HEK293 (cell line): ENCODE measurements around the gene PEX14.

Source experiments
- CTCF ChIA-PET: fragments of 350-600 bp; formaldehyde crosslinking; extraction: SDS; loops from one replicate; lab custom pipeline; 2021; ENCODE audit warnings: antibody characterized with exemption; lab: Yijun Ruan, JAX
- POLR2A ChIA-PET: fragments of 300-600 bp; formaldehyde crosslinking; extraction: SDS; loops from one replicate; lab custom pipeline; 2020; ENCODE audit warnings: antibody characterized with exemption, inconsistent platforms; lab: Yijun Ruan, JAX
- H3K27ac ChIP-seq: fragments of 200-500 bp; sonication (Bioruptor generic); 2 replicates; pipeline ENCODE4 v1.5.1; 2014; ENCODE audit warnings: low read depth, low read length, control low read depth, inconsistent platforms; ENCODE audit errors: extremely low read depth
- H3K36me3 ChIP-seq, 2 experiments: fragments of 200-500 bp in 1 of 2; sonication (Bioruptor generic) in 1 of 2; 1 replicate in 1 of 2; 2 replicates in 1 of 2; pipeline ENCODE4 v1.5.1; 2014 to 2017; ENCODE audit warnings: inconsistent platforms in 2 of 2, low read length in 2 of 2; ENCODE audit not compliant: control insufficient read depth in 2 of 2, insufficient read depth in 1 of 2
- H3K4me1 ChIP-seq: fragments of 200-500 bp; sonication (Bioruptor generic); 2 replicates; pipeline ENCODE4 v1.5.1; 2014; ENCODE audit warnings: mild to moderate bottlenecking, low read length, inconsistent platforms; ENCODE audit not compliant: control insufficient read depth, insufficient read depth
- H3K4me3 ChIP-seq: 2 replicates; pipeline ENCODE4 v1.5.1; 2011; ENCODE audit warnings: low read depth, mild to moderate bottlenecking, control low read depth, low read length, moderate library complexity
- H3K9me3 ChIP-seq: fragments of 200-500 bp; sonication (Bioruptor generic); 2 replicates; pipeline ENCODE4 v1.5.1; 2014; ENCODE audit warnings: low read depth, low read length, inconsistent platforms; ENCODE audit not compliant: control insufficient read depth, insufficient read depth
- KLF10 ChIP-seq: fragments of 450-650 bp; IDR thresholded peaks from 2 replicates; pipeline ENCODE4 v1.5.1; 2018; ENCODE audit warnings: missing biosample characterization, mild to moderate bottlenecking, missing genetic modification characterization
- SP7 ChIP-seq: fragments of 450-650 bp; formaldehyde crosslinking; IDR thresholded peaks from 2 replicates; pipeline ENCODE4 v1.5.1; 2016; ENCODE audit warnings: missing biosample characterization, missing genetic modification characterization
- TRIM28 ChIP-seq: IDR thresholded peaks from 2 replicates; pipeline ENCODE4 v1.6.1; 2011; ENCODE audit warnings: low read length, control low read depth, borderline replicate concordance
- ZBTB17 ChIP-seq: fragments of 450-650 bp; formaldehyde crosslinking; IDR thresholded peaks from 2 replicates; pipeline ENCODE4 v1.5.1; 2016; ENCODE audit warnings: missing biosample characterization, missing genetic modification characterization
- ZBTB21 ChIP-seq: fragments of 450-650 bp; formaldehyde crosslinking; IDR thresholded peaks from 2 replicates; pipeline ENCODE4 v1.5.1; 2017; ENCODE audit warnings: missing biosample characterization, missing genetic modification characterization
- ZBTB48 ChIP-seq: fragments of 450-650 bp; formaldehyde crosslinking; IDR thresholded peaks from 2 replicates; pipeline ENCODE4 v1.5.1; 2016; ENCODE audit warnings: missing biosample characterization, missing genetic modification characterization
- ZEB2 ChIP-seq: fragments of 450-650 bp; formaldehyde crosslinking; IDR thresholded peaks from 2 replicates; pipeline ENCODE4 v1.5.1; 2016; ENCODE audit warnings: missing biosample characterization, missing genetic modification characterization
- ZFP69B ChIP-seq: fragments of 450-650 bp; formaldehyde crosslinking; IDR thresholded peaks from 2 replicates; pipeline ENCODE4 v1.5.1; 2016; ENCODE audit warnings: missing biosample characterization, missing genetic modification characterization
- ZNF133 ChIP-seq: fragments of 450-650 bp; formaldehyde crosslinking; IDR thresholded peaks from 2 replicates; pipeline ENCODE4 v1.5.1; 2016; ENCODE audit warnings: missing biosample characterization, missing genetic modification characterization
- ZNF157 ChIP-seq: fragments of 450-650 bp; formaldehyde crosslinking; IDR thresholded peaks from 2 replicates; pipeline ENCODE4 v1.5.1; 2016; ENCODE audit warnings: missing biosample characterization, missing genetic modification characterization
- ZNF350 ChIP-seq: fragments of 450-650 bp; formaldehyde crosslinking; IDR thresholded peaks from 2 replicates; pipeline ENCODE4 v1.5.0; 2017; ENCODE audit warnings: missing biosample characterization, mild to moderate bottlenecking, missing genetic modification characterization
- ZNF426 ChIP-seq: fragments of 450-650 bp; formaldehyde crosslinking; IDR thresholded peaks from 2 replicates; pipeline ENCODE4 v1.5.1; 2017; ENCODE audit warnings: missing biosample characterization, missing genetic modification characterization, mild to moderate bottlenecking, inconsistent platforms, moderate library complexity
- ZNF521 ChIP-seq: fragments of 450-650 bp; formaldehyde crosslinking; IDR thresholded peaks from 2 replicates; pipeline ENCODE4 v1.5.1; 2017; ENCODE audit warnings: missing biosample characterization, mild to moderate bottlenecking, missing genetic modification characterization
- ZNF561 ChIP-seq: fragments of 450-650 bp; IDR thresholded peaks from 2 replicates; pipeline ENCODE4 v1.5.1; 2018; ENCODE audit warnings: missing biosample characterization, missing genetic modification characterization, borderline replicate concordance
- ZNF580 ChIP-seq: fragments of 450-650 bp; formaldehyde crosslinking; IDR thresholded peaks from 2 replicates; pipeline ENCODE4 v1.5.1; 2016; ENCODE audit warnings: missing biosample characterization, missing genetic modification characterization
- ZNF596 ChIP-seq: fragments of 450-650 bp; IDR thresholded peaks from 2 replicates; pipeline ENCODE4 v1.5.0; 2018; ENCODE audit warnings: missing biosample characterization, mild to moderate bottlenecking, missing genetic modification characterization, moderate library complexity
- ZNF629 ChIP-seq: fragments of 450-650 bp; formaldehyde crosslinking; IDR thresholded peaks from 2 replicates; pipeline ENCODE4 v1.5.1; 2017; ENCODE audit warnings: missing biosample characterization, missing genetic modification characterization
- ZNF791 ChIP-seq: fragments of 450-650 bp; formaldehyde crosslinking; IDR thresholded peaks from 2 replicates; pipeline ENCODE4 v1.5.1; 2016; ENCODE audit warnings: missing biosample characterization, missing genetic modification characterization
- ZSCAN5A ChIP-seq: fragments of 450-650 bp; formaldehyde crosslinking; IDR thresholded peaks from 2 replicates; pipeline ENCODE4 v1.5.1; 2016; ENCODE audit warnings: missing biosample characterization, missing genetic modification characterization
- TF ChIP-seq, protein P1 (sequence below): fragments of 450-650 bp; formaldehyde crosslinking; IDR thresholded peaks from 2 replicates; pipeline ENCODE4 v1.5.1; 2016; ENCODE audit warnings: missing biosample characterization, missing genetic modification characterization
- TF ChIP-seq, protein P2 (sequence below): fragments of 450-650 bp; formaldehyde crosslinking; IDR thresholded peaks from 2 replicates; pipeline ENCODE4 v1.5.1; 2016; ENCODE audit warnings: missing biosample characterization, missing genetic modification characterization
- TF ChIP-seq, protein P3 (sequence below): fragments of 450-650 bp; formaldehyde crosslinking; IDR thresholded peaks from 2 replicates; pipeline ENCODE4 v1.5.1; 2016; ENCODE audit warnings: missing biosample characterization, missing genetic modification characterization
- TF ChIP-seq, protein P4 (sequence below): fragments of 450-650 bp; formaldehyde crosslinking; IDR thresholded peaks from 2 replicates; pipeline ENCODE4 v1.5.1; 2016; ENCODE audit warnings: missing biosample characterization, missing genetic modification characterization
- TF ChIP-seq, protein P5 (sequence below): fragments of 450-650 bp; formaldehyde crosslinking; optimal IDR thresholded peaks from 2 replicates; pipeline ENCODE3; 2016; ENCODE audit warnings: missing biosample characterization, mild to moderate bottlenecking, missing genetic modification characterization
- TF ChIP-seq, protein P6 (sequence below): fragments of 450-650 bp; formaldehyde crosslinking; IDR thresholded peaks from 2 replicates; pipeline ENCODE4 v1.5.1; 2017; ENCODE audit warnings: missing biosample characterization, missing genetic modification characterization

PEX14 gene

DNA sequence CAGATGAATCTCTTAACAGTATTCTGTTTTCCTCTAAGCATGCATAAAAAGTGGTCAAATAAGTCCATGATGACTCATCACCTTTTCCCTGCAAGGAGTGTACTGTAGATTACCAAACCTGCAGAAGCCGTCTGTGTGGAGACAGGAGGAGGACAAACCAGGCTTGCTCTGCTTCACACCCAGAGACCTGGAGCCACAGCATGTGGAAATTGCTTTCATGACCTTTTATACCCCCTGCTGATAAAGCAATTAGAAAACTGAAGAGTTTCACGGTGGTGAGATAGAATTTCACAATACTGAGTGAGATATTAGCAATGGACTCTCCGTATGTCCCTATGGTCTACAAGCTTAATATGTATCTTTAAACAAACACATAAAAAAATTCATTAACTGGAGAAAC is 15.6 kb upstream of the PEX14 start:
- Histone ChIP-seq H3K36me3 (peaks cover 29 to 60% of the 10 kb centered on the region in 2 experiments), H3K4me3 (no peak overlapping the region), H3K9me3 (no peaks in the 10 kb centered on the region), H3K4me1 (peaks cover 4% of the 10 kb centered on the region; the same call in 1 of the 2 replicates), H3K27ac (no peak overlapping the region)
- ChIA-PET CTCF (interaction anchor here (0.6 kb wide), 1 partner anchor 43 kb away, joined by 4 read pairs; no protein-coding TSS in a partner anchor), POLR2A (interaction anchor here (1.3 kb wide), 1 partner anchor 9 kb away, joined by 6 read pairs; the partner anchor contains the start of gene CORT)
- TF ChIP-seq ZBTB21 (tag by site-specific recombination) (no peak), ZNF133 (tag by site-specific recombination) (no peak), KLF10 (no peak), ZFP69B (no peak), ZNF521 (tag by site-specific recombination) (no peak), ZNF791 (tag by site-specific recombination) (no peak), ZSCAN5A (tag by site-specific recombination) (no peak), SP7 (tag by site-specific recombination) (peak; percentile 68), ZNF157 (tag by site-specific recombination) (no peak), ZNF561 (tag by site-specific recombination) (no peak), ZNF580 (no peak), ZEB2 (peak; percentile 43; the same call in 1 of the 2 replicates), ZNF426 (tag by site-specific recombination) (no peak), ZNF350 (no peak), ZBTB17 (tag by site-specific recombination) (peak; percentile 89), ZBTB48 (tag by site-specific recombination) (no peak), TRIM28 (peak; percentile 31; the same call in 1 of the 2 replicates), ZNF596 (tag by site-specific recombination) (no peak), ZNF629 (tag by site-specific recombination) (0 out of 2 replicates have a peak, but pooled peaks have one; percentile 34)
- TF ChIP-seq, protein P1, sequence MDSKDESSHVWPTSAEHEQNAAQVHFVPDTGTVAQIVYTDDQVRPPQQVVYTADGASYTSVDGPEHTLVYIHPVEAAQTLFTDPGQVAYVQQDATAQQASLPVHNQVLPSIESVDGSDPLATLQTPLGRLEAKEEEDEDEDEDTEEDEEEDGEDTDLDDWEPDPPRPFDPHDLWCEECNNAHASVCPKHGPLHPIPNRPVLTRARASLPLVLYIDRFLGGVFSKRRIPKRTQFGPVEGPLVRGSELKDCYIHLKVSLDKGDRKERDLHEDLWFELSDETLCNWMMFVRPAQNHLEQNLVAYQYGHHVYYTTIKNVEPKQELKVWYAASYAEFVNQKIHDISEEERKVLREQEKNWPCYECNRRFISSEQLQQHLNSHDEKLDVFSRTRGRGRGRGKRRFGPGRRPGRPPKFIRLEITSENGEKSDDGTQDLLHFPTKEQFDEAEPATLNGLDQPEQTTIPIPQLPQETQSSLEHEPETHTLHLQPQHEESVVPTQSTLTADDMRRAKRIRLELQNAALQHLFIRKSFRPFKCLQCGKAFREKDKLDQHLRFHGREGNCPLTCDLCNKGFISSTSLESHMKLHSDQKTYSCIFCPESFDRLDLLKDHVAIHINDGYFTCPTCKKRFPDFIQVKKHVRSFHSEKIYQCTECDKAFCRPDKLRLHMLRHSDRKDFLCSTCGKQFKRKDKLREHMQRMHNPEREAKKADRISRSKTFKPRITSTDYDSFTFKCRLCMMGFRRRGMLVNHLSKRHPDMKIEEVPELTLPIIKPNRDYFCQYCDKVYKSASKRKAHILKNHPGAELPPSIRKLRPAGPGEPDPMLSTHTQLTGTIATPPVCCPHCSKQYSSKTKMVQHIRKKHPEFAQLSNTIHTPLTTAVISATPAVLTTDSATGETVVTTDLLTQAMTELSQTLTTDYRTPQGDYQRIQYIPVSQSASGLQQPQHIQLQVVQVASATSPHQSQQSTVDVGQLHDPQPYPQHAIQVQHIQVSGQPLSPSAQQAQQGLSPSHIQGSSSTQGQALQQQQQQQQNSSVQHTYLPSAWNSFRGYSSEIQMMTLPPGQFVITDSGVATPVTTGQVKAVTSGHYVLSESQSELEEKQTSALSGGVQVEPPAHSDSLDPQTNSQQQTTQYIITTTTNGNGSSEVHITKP (tag by site-specific recombination) = 0 out of 2 replicates have a peak, but pooled peaks have one; percentile 26
- TF ChIP-seq, protein P2, sequence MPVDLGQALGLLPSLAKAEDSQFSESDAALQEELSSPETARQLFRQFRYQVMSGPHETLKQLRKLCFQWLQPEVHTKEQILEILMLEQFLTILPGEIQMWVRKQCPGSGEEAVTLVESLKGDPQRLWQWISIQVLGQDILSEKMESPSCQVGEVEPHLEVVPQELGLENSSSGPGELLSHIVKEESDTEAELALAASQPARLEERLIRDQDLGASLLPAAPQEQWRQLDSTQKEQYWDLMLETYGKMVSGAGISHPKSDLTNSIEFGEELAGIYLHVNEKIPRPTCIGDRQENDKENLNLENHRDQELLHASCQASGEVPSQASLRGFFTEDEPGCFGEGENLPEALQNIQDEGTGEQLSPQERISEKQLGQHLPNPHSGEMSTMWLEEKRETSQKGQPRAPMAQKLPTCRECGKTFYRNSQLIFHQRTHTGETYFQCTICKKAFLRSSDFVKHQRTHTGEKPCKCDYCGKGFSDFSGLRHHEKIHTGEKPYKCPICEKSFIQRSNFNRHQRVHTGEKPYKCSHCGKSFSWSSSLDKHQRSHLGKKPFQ (tag by site-specific recombination) = peak; percentile 84; the same call in 1 of the 2 replicates
- TF ChIP-seq, protein P3, sequence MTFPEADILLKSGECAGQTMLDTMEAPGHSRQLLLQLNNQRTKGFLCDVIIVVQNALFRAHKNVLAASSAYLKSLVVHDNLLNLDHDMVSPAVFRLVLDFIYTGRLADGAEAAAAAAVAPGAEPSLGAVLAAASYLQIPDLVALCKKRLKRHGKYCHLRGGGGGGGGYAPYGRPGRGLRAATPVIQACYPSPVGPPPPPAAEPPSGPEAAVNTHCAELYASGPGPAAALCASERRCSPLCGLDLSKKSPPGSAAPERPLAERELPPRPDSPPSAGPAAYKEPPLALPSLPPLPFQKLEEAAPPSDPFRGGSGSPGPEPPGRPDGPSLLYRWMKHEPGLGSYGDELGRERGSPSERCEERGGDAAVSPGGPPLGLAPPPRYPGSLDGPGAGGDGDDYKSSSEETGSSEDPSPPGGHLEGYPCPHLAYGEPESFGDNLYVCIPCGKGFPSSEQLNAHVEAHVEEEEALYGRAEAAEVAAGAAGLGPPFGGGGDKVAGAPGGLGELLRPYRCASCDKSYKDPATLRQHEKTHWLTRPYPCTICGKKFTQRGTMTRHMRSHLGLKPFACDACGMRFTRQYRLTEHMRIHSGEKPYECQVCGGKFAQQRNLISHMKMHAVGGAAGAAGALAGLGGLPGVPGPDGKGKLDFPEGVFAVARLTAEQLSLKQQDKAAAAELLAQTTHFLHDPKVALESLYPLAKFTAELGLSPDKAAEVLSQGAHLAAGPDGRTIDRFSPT = peak; percentile 72; the same call in 1 of the 2 replicates
- TF ChIP-seq, protein P4, sequence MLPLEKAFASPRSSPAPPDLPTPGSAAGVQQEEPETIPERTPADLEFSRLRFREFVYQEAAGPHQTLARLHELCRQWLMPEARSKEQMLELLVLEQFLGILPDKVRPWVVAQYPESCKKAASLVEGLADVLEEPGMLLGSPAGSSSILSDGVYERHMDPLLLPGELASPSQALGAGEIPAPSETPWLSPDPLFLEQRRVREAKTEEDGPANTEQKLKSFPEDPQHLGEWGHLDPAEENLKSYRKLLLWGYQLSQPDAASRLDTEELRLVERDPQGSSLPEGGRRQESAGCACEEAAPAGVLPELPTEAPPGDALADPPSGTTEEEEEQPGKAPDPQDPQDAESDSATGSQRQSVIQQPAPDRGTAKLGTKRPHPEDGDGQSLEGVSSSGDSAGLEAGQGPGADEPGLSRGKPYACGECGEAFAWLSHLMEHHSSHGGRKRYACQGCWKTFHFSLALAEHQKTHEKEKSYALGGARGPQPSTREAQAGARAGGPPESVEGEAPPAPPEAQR (tag by site-specific recombination) = no peak
- TF ChIP-seq, protein P5, sequence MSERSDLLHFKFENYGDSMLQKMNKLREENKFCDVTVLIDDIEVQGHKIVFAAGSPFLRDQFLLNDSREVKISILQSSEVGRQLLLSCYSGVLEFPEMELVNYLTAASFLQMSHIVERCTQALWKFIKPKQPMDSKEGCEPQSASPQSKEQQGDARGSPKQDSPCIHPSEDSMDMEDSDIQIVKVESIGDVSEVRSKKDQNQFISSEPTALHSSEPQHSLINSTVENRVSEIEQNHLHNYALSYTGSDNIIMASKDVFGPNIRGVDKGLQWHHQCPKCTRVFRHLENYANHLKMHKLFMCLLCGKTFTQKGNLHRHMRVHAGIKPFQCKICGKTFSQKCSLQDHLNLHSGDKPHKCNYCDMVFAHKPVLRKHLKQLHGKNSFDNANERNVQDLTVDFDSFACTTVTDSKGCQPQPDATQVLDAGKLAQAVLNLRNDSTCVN (tag by site-specific recombination) = no peak
- TF ChIP-seq, protein P6, sequence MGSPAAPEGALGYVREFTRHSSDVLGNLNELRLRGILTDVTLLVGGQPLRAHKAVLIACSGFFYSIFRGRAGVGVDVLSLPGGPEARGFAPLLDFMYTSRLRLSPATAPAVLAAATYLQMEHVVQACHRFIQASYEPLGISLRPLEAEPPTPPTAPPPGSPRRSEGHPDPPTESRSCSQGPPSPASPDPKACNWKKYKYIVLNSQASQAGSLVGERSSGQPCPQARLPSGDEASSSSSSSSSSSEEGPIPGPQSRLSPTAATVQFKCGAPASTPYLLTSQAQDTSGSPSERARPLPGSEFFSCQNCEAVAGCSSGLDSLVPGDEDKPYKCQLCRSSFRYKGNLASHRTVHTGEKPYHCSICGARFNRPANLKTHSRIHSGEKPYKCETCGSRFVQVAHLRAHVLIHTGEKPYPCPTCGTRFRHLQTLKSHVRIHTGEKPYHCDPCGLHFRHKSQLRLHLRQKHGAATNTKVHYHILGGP (tag by site-specific recombination) = no peak
